ENCODE results near the gene ADAMTS17. TPM values are rescaled to one million over a fixed set of nuclear protein-coding genes. Genes with fewer than 3 reads are reported as not detected.

The ADAMTS17 gene
- total and polyA plus RNA-seq, 8 donors = 0.31 to 14.3 (median 6.3) TPM

DNA sequence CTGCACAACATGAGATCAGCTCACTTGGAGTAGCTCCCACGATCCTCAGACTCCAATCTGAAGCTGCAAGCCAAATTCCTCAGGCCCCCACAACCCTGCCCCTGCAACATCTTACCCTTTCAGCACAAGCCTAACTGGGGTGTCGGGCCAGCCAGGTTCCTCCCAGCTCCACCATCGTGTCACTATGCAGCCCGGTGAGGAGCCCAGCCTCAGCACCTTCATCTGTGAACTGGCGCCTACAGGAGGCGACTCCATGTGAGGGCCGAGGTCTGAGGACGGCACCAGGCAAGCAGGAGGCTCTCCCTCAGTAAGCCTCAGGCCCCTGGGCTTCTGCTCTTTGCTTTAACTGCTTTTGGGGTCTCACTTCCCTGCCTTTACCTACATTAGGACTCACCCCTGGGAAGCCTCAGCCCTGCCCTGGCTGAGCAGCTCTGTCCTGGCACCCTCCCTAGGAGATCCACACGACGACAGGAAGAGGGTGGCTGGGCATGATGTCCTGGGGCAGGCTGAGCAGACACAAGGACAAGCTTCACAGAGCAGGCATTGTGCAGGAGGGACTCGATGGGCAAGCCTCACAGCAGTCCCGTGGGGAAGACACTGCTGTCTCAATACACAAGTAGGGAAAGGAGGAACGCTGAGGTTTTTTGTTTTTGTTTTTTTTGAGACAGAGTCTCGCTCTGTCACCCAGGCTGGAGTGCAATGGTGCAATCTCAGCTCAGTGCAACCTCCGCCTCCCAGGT is 104.6 kb downstream of the ADAMTS17 start:
- H3K36me3 ChIP-seq = no peaks in the 10 kb centered on the region
- H3K27me3 ChIP-seq = no peaks in the 10 kb centered on the region
- H3K27ac ChIP-seq = no peak overlapping the region
- DNase-seq = no peak
- 76 to 90% (median 87%) methylated on average over 13 to 15 of the region's 15 CpGs for WGBS, 5 donors
- no peak for TF ChIP-seq EP300 (IDR thresholded peaks at IDR 0.05)
- TF ChIP-seq POLR2AphosphoS5 (IDR thresholded peaks at IDR 0.05) = no peak
- no peak for TF ChIP-seq CTCF (IDR thresholded peaks at IDR 0.05)
- no peak for TF ChIP-seq POLR2A (IDR thresholded peaks at IDR 0.05)
- H3K9me3 ChIP-seq = no peaks in the 10 kb centered on the region
- no peak overlapping the region for H3K4me3 ChIP-seq
- intact Hi-C loops (cut with DNase I; ENCODE audit: low total_unique reads) = no loop called here
- peaks cover 0 to 12% (median 8%) of the 10 kb centered on the region in 4 donors for H3K4me1 ChIP-seq

GRCh38 chr15:100235030-100235617 is 106.7 kb downstream of the ADAMTS17 start:
- DNase-seq = peak in 1 of 2 donors; percentile 26
- no peaks in the 10 kb centered on the region for H3K36me3 ChIP-seq
- peaks cover 0 to 12% (median 8%) of the 10 kb centered on the region in 4 donors for H3K4me1 ChIP-seq
- 76 to 88% (median 84%) methylated on average over 12 to 15 of the region's 15 CpGs for WGBS, 5 donors
- H3K9me3 ChIP-seq = no peaks in the 10 kb centered on the region
- no peaks in the 10 kb centered on the region for H3K27me3 ChIP-seq
- H3K27ac ChIP-seq = peak overlapping the region in 1 of 5 donors; percentile 4
- TF ChIP-seq CTCF (IDR thresholded peaks at IDR 0.05) = no peak
- TF ChIP-seq EP300 (IDR thresholded peaks at IDR 0.05) = no peak
- TF ChIP-seq POLR2AphosphoS5 (IDR thresholded peaks at IDR 0.05) = no peak
- TF ChIP-seq POLR2A (IDR thresholded peaks at IDR 0.05) = no peak
- intact Hi-C loops (cut with DNase I; ENCODE audit: low total_unique reads) = no loop called here
- no peak overlapping the region for H3K4me3 ChIP-seq

DNA sequence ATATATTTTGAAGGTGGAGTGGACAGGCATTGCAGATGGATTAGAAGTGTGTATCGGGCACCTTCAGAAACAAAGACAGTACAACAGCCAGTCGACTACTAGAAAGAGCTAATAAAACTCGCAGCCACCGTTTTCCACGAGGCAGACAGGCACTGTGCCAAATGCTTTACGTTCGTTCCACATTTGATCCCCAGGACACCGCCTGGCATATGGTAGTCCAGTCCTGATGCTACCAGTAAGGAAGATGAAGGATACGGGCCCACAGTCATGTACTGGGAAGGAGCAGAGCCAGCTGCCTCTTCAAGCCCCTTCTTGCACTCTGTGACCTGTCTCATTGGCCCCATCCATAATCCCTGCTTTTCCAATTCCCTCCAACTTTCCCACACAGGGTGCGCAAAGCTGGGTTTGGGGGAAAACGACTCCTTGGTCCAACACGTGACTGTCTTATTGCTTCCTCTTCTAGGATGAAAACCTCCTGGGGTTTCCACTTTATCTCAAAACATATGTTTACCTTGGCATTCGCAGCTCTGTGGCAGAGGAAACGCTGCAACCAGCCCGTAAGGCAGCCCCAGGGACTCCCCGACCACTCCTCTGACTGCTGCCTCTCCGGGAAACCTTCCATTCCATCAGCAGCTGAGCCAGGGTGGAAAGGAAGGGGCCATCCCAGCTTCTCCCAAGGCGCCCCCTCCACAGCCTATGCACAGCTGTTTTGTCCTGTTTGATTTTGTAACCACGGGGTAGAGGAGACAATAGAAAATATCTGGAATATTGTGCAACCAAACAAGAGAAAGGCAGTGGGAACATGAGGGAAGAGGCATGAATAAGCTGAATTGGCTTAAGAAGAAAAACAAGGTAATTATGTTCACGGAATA is 107.4 kb downstream of the ADAMTS17 start:
- no peak for TF ChIP-seq EP300 (IDR thresholded peaks at IDR 0.05)
- TF ChIP-seq CTCF (IDR thresholded peaks at IDR 0.05) = no peak
- TF ChIP-seq POLR2AphosphoS5 (IDR thresholded peaks at IDR 0.05) = no peak
- TF ChIP-seq POLR2A (IDR thresholded peaks at IDR 0.05) = no peak
- Histone ChIP-seq H3K9me3 (no peaks in the 10 kb centered on the region), H3K27me3 (no peaks in the 10 kb centered on the region), H3K36me3 (no peaks in the 10 kb centered on the region), H3K4me3 (no peak overlapping the region), H3K27ac (peak overlapping the region in 1 of 5 donors; percentile 4), H3K4me1 (peaks cover 0 to 12% (median 8%) of the 10 kb centered on the region in 4 donors)
- DNase-seq = peak in 1 of 2 donors; percentile 64
- WGBS, 5 donors = 40 to 51% (median 48%) methylated on average over 20 of the region's 20 CpGs
- intact Hi-C loops (cut with DNase I; ENCODE audit: low total_unique reads) = no loop called here

- no peaks in the 10 kb centered on the region for H3K9me3 ChIP-seq
- H3K4me1 ChIP-seq = peaks cover 0 to 12% (median 8%) of the 10 kb centered on the region in 4 donors
- DNase-seq = no peak
- no peak overlapping the region for H3K4me3 ChIP-seq
- no peaks in the 10 kb centered on the region for H3K36me3 ChIP-seq
- 61 to 84% (median 71%) methylated on average over 4 of the region's 4 CpGs for WGBS, 5 donors
- intact Hi-C loops (cut with DNase I; ENCODE audit: low total_unique reads) = no loop called here
- no peaks in the 10 kb centered on the region for H3K27me3 ChIP-seq
- no peak for TF ChIP-seq CTCF (IDR thresholded peaks at IDR 0.05)
- TF ChIP-seq EP300 (IDR thresholded peaks at IDR 0.05) = no peak
- TF ChIP-seq POLR2AphosphoS5 (IDR thresholded peaks at IDR 0.05) = no peak
- no peak for TF ChIP-seq POLR2A (IDR thresholded peaks at IDR 0.05)
- no peak overlapping the region for H3K27ac ChIP-seq
Observed at GRCh38 chr15:100230784-100231183, 111.0 kb downstream of the ADAMTS17 start.
